Adrenal gland (tissue), 5 donors: Measurements from ENCODE around the gene NSUN7.

Experiments used
- POLR2A ChIP-seq, 2 donors: fragments of 450-650 bp; IDR thresholded peaks; one replicate each; pipeline ENCODE4 v1.6.1; 2017; ENCODE audit warnings: antibody characterized with exemption in 2 of 2, mild to moderate bottlenecking in 2 of 2, moderate library complexity in 1 of 2
- TF ChIP-seq, protein P1 (sequence below), 6 experiments: fragments of 450-650 bp in 4 of 6; fragments of 200-600 bp in 2 of 6; sonication (generic) in 1 of 6; IDR thresholded peaks; 1 replicate in 5 of 6; 2 replicates in 1 of 6; pipeline versions ENCODE4 v1.5.1 to v1.8.0; 2016 to 2021; ENCODE audit warnings: antibody characterized with exemption in 6 of 6, mild to moderate bottlenecking in 2 of 6, moderate library complexity in 1 of 6
- donor health status: DM: no; HTN: no; CAD: no.

DNA sequence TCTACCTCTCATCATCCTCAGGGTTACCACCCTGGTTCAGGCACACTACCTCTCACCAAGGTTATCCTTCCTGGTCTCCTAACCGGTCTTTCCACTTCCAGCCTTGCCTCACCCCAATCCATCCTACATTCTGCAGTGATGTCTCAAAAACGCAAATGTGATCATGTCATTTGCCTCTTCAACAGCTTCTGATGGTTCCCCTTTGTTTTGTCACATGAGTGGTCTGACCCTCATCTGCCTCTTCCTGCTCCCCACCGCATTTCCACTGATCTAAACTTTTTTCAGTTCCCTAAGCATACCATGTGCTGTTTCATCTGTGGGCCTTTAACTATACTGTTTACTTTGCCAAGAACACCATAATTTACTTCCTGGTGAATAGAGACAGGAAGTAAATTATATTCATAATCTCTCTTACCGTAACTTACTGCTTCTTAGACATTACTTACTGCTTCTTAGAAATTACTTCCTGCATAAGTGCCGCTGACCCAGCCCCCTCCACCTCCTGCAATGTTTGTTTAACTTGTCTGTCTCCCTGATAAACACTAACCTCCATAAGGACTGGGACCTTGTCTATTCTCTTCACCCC is 27.1 kb upstream of the NSUN7 start:
- TF ChIP-seq, protein P1, sequence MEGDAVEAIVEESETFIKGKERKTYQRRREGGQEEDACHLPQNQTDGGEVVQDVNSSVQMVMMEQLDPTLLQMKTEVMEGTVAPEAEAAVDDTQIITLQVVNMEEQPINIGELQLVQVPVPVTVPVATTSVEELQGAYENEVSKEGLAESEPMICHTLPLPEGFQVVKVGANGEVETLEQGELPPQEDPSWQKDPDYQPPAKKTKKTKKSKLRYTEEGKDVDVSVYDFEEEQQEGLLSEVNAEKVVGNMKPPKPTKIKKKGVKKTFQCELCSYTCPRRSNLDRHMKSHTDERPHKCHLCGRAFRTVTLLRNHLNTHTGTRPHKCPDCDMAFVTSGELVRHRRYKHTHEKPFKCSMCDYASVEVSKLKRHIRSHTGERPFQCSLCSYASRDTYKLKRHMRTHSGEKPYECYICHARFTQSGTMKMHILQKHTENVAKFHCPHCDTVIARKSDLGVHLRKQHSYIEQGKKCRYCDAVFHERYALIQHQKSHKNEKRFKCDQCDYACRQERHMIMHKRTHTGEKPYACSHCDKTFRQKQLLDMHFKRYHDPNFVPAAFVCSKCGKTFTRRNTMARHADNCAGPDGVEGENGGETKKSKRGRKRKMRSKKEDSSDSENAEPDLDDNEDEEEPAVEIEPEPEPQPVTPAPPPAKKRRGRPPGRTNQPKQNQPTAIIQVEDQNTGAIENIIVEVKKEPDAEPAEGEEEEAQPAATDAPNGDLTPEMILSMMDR (IDR thresholded peaks at IDR 0.05), result no peak
- no peak for TF ChIP-seq POLR2A (IDR thresholded peaks at IDR 0.05)
